NB4 (cell line): Measurements from ENCODE around the gene APMAP.

Experiments
- CTCF ChIP-seq: IDR thresholded peaks from one replicate; pipeline ENCODE4 v1.5.1; 2012; ENCODE audit warnings: low read depth, low read length
- MAX ChIP-seq: IDR thresholded peaks from 2 replicates; pipeline ENCODE4 v1.6.1; 2011; ENCODE audit warnings: low read depth, low read length
- MYC ChIP-seq: IDR thresholded peaks from 2 replicates; pipeline ENCODE4 v1.6.1; 2011; ENCODE audit warnings: low read depth, low read length
- POLR2A ChIP-seq: IDR thresholded peaks from 2 replicates; pipeline ENCODE4 v1.6.1; 2011; ENCODE audit warnings: mild to moderate bottlenecking; ENCODE audit not compliant: insufficient read length; ENCODE audit errors: extremely low read depth

- TF ChIP-seq CTCF (no peak), POLR2A (no peak), MYC (no peak), MAX (no peak)
Measured at GRCh38 chr20:25015986-25016385, 23.4 kb upstream of the APMAP start.
